ENCODE results near the gene HOXA5. TPM values are rescaled to one million over a fixed set of nuclear protein-coding genes. Genes with fewer than 3 reads are reported as not detected.

HOXA5 gene
- total RNA-seq, 4 donors from 2014 or later, result 10.7 to 61.0 (median 18.9) TPM

DNA sequence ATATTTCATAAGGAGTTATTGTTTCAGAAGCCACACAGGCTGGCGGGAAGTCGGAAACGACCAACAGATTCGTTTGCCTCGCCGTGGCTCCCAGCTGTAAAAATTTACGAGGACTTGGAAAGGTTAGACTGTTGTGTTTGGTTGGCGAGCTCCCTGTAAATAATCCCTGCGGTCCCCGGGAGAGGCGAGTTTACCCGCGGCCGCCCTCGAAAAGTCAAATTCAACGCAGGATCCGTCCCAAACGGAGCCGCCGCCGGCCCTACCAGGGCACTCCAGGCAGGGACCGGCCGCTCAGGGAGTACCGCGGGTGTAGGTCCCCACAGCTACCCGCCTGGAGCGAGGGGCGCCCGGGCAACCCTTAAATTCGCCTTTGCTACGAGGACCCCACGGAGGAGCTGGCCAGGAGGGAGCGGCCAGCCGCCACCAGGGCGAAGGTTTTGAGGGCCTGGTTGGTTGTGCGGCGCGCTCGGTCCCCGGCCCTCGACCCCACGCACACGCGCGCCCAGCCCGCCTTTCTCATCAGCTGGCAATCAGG, 22.6 kb upstream of the HOXA5 start:
- H3K4me1 ChIP-seq, result no peaks in the 10 kb centered on the region
- H3K36me3 ChIP-seq, result no peaks in the 10 kb centered on the region
- peak; percentile 43 to 62 for DNase-seq
- H3K27me3 ChIP-seq, result no peaks in the 10 kb centered on the region
- intact Hi-C loops (cut with DNase I; ENCODE audit: low total_unique reads), result loop anchor here (5.0 kb wide), 1 partner anchor 1309 kb away; no protein-coding TSS in a partner anchor
- TF ChIP-seq POLR2A (IDR thresholded peaks at IDR 0.05) (no peak), CTCF (IDR thresholded peaks at IDR 0.05) (peak in 1 of 4 experiments; percentile 11)
- H3K27ac ChIP-seq, result peak overlapping the region; percentile 94 to 96
- peak overlapping the region; percentile 58 to 66 for H3K4me3 ChIP-seq
- H3K9me3 ChIP-seq, result no peaks in the 10 kb centered on the region

DNA sequence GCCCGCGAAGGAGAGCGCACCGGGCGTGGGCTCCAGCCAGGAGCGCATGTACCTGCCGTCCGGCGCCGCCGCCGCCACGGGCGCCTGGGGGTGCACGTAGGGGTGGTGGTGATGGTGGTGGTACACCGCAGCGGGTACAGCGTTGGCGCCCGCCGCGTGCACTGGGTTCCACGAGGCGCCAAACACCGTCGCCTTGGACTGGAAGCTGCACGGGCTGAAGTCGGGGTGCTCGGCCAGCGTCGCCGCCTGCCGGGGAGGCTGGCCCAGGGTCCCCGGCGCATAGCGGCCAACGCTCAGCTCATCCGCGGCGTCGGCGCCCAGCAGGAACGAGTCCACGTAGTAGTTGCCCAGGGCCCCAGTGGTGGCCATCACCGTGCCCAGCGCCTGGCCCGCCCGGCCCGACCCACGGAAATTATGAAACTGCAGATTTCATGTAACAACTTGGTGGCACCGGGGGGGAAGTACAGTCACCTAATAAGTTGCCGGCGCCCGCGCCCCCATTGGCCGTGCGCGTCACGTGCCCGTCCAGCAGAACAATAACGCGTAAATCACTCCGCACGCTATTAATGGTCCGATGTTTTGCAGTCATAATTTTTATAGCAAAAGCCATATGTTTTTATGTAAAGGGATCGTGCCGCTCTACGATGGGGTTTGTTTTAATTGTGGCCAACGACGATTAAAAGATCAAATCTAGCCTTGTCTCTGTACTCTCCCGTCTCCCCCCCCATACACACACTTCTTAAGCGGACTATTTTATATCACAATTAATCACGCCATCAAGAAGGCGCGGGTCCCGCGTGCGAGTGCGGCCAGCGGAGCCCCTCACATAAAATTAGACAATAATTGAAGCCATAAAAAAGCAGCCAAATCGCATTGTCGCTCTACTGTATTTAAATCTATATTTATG, 21.9 kb upstream of the HOXA5 start, which contains the start of gene HOXA9:
TSS of gene HOXA9 (minus strand) at position 449 of the 907 bp plus-strand sequence. CDS start at position 369, 80 bp downstream.
- peak; percentile 55 to 73 for TF ChIP-seq POLR2A (IDR thresholded peaks at IDR 0.05)
- peak in 2 of 4 experiments; percentile 10 to 29 for TF ChIP-seq CTCF (IDR thresholded peaks at IDR 0.05)
- peak within 1 kb of the TSS; percentile 94 to 96 for H3K27ac ChIP-seq
- H3K9me3 ChIP-seq, result no peaks in the 10 kb centered on the region
- no peaks in the 10 kb centered on the region for H3K4me1 ChIP-seq
- DNase-seq, result peak; percentile 83 to 93
- H3K36me3 ChIP-seq, result no peaks in the 10 kb centered on the region
- H3K27me3 ChIP-seq, result no peaks in the 10 kb centered on the region
- intact Hi-C loops (cut with DNase I; ENCODE audit: low total_unique reads), result loop anchor here (5.0 kb wide), 1 partner anchor 1308 kb away; no protein-coding TSS in a partner anchor
- H3K4me3 ChIP-seq, result peak within 1 kb of the TSS; percentile 58 to 66

- H3K27ac ChIP-seq, result peak overlapping the region; percentile 94 to 96
- peak in 1 of 2 donors; percentile 54 for DNase-seq
- intact Hi-C loops (cut with DNase I; ENCODE audit: low total_unique reads), result loop anchor here (5.0 kb wide), 2 partner anchors 307 to 1307 kb away; no protein-coding TSS in a partner anchor
- TF ChIP-seq CTCF (IDR thresholded peaks at IDR 0.05), result no peak
- no peak for TF ChIP-seq POLR2A (IDR thresholded peaks at IDR 0.05)
- no peaks in the 10 kb centered on the region for H3K36me3 ChIP-seq
- no peaks in the 10 kb centered on the region for H3K4me1 ChIP-seq
- H3K9me3 ChIP-seq, result no peaks in the 10 kb centered on the region
- no peaks in the 10 kb centered on the region for H3K27me3 ChIP-seq
- peak overlapping the region; percentile 58 to 66 for H3K4me3 ChIP-seq
Observed at GRCh38 chr7:27164367-27165088, 21.0 kb upstream of the HOXA5 start.

DNA sequence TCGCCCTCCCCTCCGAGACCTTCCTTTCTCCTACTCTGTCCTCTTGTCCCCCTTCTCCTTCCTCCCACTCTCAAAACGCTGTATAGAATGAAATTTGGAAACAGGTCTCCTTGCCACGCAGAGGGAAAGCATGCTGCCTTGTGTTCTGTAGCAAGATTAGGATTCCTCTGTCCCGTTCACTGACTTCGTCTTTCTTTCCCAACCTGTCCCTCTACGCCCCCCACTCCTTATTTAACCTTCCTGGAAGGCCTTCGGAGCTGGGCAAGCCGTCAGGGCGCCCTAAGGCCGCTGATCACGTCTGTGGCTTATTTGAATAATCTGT, 20.5 kb upstream of the HOXA5 start:
- Histone ChIP-seq H3K9me3 (no peaks in the 10 kb centered on the region), H3K4me3 (peak overlapping the region; percentile 58 to 66), H3K36me3 (no peaks in the 10 kb centered on the region), H3K4me1 (no peaks in the 10 kb centered on the region), H3K27ac (peak overlapping the region; percentile 94 to 96), H3K27me3 (no peaks in the 10 kb centered on the region)
- TF ChIP-seq CTCF (IDR thresholded peaks at IDR 0.05), result no peak
- no peak for TF ChIP-seq POLR2A (IDR thresholded peaks at IDR 0.05)
- intact Hi-C loops (cut with DNase I; ENCODE audit: low total_unique reads), result loop anchor here (5.0 kb wide), 1 partner anchor 307 kb away; no protein-coding TSS in a partner anchor
- no peak for DNase-seq
